ENCODE data around the gene SLC39A12.

- TF ChIP-seq ZFP30 (CRISPR knock-in tag; IDR thresholded peaks at IDR 0.05): no peak
- no peak for TF ChIP-seq TCF4 (CRISPR knock-in tag; IDR thresholded peaks at IDR 0.05; ENCODE audit: borderline replicate concordance)
- no peak for TF ChIP-seq TOX (CRISPR knock-in tag; IDR thresholded peaks at IDR 0.05; ENCODE audit: borderline replicate concordance)
Measured at GRCh38 chr10:17961551-17962422, 10.1 kb downstream of the SLC39A12 start.
